Neuron (in vitro differentiated cells): ENCODE data around the gene MAST1.
"Not testable (repeated sequence)": the region's sequence is repeated elsewhere in the genome, so short reads cannot be mapped to it uniquely, and the experiment has no call there.

Source experiments
- H2AFZ ChIP-seq: one replicate; pipeline ENCODE4 v1.6.1; 2013; ENCODE audit warnings: low read depth, mild to moderate bottlenecking, inconsistent platforms, low read length, moderate library complexity
- H3K27me3 ChIP-seq: one replicate; pipeline ENCODE4 v1.6.1; 2013; ENCODE audit warnings: low read length; ENCODE audit not compliant: insufficient read depth
- H3K36me3 ChIP-seq: one replicate; pipeline ENCODE4 v1.6.1; 2013; ENCODE audit warnings: low read length; ENCODE audit not compliant: insufficient read depth
- H3K4me1 ChIP-seq: one replicate; pipeline ENCODE4 v1.6.1; 2013; ENCODE audit warnings: low read length; ENCODE audit not compliant: insufficient read depth
- H3K4me3 ChIP-seq: 2 replicates; pipeline ENCODE4 v1.5.1; 2013; ENCODE audit warnings: mild to moderate bottlenecking, low read length, moderate library complexity
- H3K9me3 ChIP-seq: one replicate; pipeline ENCODE4 v1.6.1; 2013; ENCODE audit warnings: low read length

The MAST1 gene

DNA sequence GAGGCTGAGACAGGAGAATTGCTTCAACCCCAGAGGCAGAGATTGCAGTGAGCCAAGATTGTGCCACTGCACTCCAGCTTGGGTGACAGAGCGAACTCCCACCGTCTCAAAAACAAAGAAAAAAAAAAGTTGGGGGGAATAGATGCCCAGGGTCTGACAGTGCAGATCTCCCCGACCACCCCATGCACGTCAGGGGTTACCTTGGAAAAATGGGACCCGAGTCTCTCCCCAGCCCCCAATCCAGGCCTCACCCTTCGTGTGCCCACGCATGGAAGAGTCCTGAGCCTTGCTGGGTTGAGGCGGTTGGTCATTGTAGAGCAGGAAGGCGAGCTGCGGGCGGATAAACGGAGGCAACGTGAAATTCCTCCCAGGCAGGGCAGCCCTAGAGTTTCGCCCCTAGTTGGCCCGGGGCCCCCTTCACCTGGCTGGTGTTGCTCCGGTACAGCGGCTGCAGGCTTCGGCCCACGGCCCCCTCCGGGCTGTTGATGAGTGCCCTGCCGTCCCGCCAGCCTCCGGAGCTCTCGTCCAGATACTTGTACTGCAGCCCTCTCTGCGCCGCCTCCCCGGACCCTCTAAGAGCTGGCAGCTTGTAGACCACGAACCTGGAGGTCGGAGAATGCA lies 42.3 kb downstream of the MAST1 start:
- Histone ChIP-seq H3K9me3 (peaks cover 19% of the 10 kb centered on the region), H3K36me3 (no peaks in the 10 kb centered on the region), H2AFZ (peak overlapping the region; percentile 78), H3K4me1 (peaks cover 3% of the 10 kb centered on the region), H3K4me3 (peak overlapping the region; percentile 52), H3K27me3 (peaks cover 19% of the 10 kb centered on the region)

DNA sequence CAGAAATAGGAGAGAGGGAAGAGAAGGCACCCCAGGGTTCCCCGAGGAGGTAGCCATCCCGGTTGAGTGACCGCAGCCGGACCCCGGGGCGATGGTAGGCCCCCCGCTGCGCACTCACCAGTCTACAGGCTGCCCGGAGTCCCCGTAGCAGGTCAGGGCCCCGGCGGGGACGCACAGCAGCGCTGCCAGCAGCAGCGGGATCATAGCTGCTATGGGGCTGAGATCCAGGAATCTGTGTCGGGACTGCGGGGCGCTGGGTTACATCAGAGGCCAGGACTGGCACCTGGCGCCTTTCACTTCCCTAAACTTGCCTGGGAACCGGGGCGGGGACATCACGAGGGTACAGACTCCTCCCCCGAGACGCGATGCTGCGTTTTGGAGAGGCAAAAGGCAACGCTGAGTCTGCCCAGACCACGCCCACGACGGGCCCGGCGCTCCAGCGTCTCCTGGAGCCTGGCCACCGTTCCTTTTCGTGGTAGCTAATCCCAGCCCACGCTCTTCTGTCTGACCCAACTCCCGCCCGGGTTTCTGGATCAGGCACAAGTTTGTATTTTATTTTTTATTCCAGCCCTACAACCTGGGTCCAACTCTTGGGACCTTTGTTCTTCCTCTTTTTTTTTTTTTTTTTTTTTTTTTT lies 43.0 kb downstream of the MAST1 start, which contains the start of gene DNASE2:
DNASE2 (minus strand) TSS at position 278 of the 637 bp plus-strand sequence; CDS start at position 204, 74 bp downstream.
- no peaks in the 10 kb centered on the region for H3K36me3 ChIP-seq
- H3K4me3 ChIP-seq = peak within 1 kb of the TSS; percentile 52
- H2AFZ ChIP-seq = peak within 1 kb of the TSS; percentile 78
- peaks cover 3% of the 10 kb centered on the region for H3K4me1 ChIP-seq
- H3K27me3 ChIP-seq = peaks cover 25% of the 10 kb centered on the region
- peaks cover 19% of the 10 kb centered on the region for H3K9me3 ChIP-seq

DNA sequence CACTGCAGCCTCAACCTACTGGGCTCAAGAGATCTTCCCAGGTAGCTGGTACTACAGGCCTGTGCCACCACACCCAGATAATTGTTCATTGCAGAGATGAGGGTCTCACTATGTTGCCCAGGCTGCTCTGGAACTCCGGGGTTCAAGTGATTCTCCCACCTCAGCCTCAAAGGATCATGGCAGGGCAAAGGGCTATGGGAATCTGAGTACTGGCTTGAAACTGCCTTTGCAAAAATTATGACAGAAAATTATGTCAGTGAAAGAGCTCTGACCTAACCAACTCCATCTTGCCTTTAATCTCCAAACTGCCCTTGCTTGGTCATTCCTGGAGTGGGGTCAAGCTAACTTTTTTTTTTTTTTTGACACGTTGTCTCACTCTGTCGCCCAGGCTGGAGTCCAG lies 44.3 kb downstream of the MAST1 start:
- Histone ChIP-seq H3K9me3 (peaks cover 19% of the 10 kb centered on the region), H3K4me1 (peaks cover 3% of the 10 kb centered on the region), H3K36me3 (no peaks in the 10 kb centered on the region), H3K4me3 (no peak overlapping the region), H3K27me3 (peaks cover 37% of the 10 kb centered on the region), H2AFZ (no peak overlapping the region)

DNA sequence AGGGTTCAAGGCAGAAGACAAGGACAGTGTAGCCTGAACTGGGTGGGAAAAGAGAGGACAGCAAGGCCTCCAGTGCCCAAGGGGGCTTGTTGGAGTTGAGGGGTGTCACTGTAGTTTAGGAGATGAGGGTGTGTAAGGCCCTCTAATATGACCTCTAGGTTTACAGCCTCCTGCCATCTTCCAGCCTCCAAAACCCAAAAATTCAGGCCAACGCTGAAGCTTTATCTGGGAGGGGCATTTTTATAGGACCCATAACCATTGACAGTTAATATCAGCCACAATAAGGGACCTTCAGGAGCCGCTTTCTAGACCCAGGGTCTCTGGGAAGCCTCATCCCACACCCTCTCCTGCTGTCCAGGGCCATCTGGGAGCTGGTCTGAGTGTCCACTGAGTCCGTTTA lies 45.9 kb downstream of the MAST1 start:
- H3K36me3 ChIP-seq = no peaks in the 10 kb centered on the region
- H3K9me3 ChIP-seq = peaks cover 19% of the 10 kb centered on the region
- H3K4me1 ChIP-seq = peaks cover 3% of the 10 kb centered on the region
- H3K4me3 ChIP-seq = no peak overlapping the region
- peaks cover 45% of the 10 kb centered on the region for H3K27me3 ChIP-seq
- no peak overlapping the region for H2AFZ ChIP-seq

DNA sequence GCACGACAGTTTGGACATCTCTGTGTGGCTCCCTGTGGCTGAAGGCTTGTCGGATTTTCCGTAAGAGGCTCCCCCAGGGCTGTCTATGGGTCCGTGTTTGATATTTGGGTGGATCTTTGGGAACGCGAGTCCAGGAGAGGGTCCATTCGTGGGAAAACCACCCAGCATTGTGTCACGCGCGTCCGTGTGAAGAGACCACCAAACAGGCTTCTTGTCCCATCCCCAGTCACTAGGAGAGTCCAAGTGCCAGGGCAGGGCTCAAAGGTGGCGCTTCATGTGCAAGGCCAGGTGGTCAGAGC lies 46.3 kb downstream of the MAST1 start:
- Histone ChIP-seq H3K9me3 (peaks cover 19% of the 10 kb centered on the region), H3K27me3 (peaks cover 45% of the 10 kb centered on the region), H3K4me3 (no peak overlapping the region), H2AFZ (no peak overlapping the region), H3K36me3 (no peaks in the 10 kb centered on the region), H3K4me1 (peaks cover 3% of the 10 kb centered on the region)

DNA sequence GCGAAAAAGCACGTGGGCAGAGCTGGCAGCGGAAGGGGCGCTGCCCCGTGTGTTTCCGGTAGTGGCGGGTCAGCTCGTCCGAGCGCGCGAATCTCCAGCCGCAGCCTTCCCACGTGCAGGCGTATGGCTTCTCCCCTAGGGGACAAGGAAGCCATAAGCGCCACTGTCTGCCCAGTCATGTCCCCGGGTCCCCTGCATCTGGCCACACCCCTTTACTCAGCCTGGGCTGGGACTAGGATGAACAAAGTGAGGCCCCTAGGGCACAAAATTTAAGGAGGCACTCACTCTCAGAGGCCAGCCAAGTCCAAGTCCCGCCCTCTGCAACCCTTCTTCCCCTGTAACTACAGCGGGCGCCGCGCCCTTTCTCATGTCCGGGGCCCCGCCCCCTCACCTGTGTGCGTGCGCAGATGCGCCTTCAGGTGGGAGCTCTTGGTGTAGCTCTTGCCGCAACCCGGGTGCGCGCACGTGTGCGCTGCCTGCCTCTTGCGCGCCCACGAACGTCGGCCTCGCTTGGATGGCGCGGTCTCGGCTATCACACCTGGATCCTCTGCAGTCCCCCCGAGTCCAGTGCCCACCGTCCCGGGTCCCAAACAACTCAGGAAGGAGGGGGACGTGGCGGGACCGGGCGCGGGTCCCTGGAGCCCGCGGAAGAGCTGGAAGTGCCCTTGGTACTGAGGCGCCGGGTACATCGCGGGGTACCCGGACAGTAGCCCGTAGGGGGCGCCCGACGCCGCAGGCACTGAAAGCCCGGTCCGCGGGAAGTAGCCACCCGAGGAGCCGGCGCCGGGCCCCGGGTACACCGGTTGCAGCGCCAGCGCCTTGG lies 46.8 kb downstream of the MAST1 start:
- H2AFZ ChIP-seq = no peak overlapping the region
- H3K9me3 ChIP-seq = peaks cover 19% of the 10 kb centered on the region
- no peaks in the 10 kb centered on the region for H3K36me3 ChIP-seq
- peaks cover 45% of the 10 kb centered on the region for H3K27me3 ChIP-seq
- H3K4me1 ChIP-seq = peaks cover 3% of the 10 kb centered on the region
- no peak overlapping the region for H3K4me3 ChIP-seq

DNA sequence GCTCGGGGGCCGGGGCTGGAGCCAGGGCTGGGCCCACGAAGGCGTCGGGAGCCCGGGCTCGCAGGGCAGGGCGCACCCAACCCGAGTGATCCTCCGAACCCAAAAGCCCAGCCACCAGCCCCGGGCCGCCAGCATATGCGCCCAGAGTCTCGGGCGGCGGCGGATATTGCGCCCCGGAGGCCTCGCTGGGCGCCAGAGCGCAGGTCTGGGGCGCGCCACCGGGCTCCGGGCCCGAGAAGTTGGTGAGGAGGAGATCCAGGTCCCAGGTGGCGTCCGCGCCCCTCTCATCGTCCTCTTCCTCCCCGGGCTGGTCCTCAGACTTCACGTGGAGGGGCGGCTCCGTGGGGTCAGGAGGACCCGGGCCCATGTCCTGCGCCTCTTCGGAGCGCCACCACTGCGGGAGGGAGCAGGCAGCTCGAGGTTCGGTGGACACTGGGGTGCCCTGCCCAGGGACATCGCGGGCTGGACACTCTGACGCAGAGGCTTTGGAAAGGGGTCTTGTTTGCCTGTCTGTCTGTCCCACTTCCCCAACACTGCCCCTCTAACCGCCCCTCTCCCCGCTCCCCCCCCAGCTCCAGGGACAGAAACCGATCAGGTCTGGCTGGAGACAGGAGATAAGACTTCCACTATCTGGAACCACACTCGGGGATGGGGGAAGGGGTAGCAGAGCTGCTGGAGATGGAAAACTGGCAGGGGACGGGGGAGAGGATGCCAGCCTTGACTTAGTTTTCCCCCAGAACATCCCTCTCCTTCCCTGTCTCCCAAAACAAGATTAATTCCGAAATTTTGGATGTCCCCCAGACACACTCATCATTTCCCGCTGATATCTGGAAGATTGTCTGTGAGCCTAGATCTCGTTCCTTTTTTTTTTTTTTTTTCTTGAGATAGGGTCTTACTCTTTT lies 47.7 kb downstream of the MAST1 start:
- H3K9me3 ChIP-seq = peaks cover 19% of the 10 kb centered on the region
- no peaks in the 10 kb centered on the region for H3K4me1 ChIP-seq
- H2AFZ ChIP-seq = no peak overlapping the region
- H3K27me3 ChIP-seq = peaks cover 45% of the 10 kb centered on the region
- no peak overlapping the region for H3K4me3 ChIP-seq
- H3K36me3 ChIP-seq = no peaks in the 10 kb centered on the region

DNA sequence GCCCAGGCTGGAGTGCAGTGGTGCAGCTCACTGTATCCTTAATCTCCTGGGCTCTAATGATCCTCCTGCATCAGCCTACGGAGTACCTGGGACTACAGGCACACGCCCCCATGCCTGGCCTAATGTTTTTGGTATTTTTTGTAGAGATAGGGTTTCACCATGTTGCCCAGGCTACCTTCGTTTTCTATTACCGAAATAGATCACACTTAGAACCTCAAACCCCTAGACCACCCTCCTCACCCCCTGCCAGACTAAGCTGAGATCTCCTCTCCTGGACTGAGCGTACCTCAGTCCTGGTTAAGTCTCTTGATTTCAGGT lies 48.3 kb downstream of the MAST1 start:
- no peak overlapping the region for H3K4me3 ChIP-seq
- H3K27me3 ChIP-seq = peaks cover 45% of the 10 kb centered on the region
- no peaks in the 10 kb centered on the region for H3K36me3 ChIP-seq
- peaks cover 4% of the 10 kb centered on the region for H3K4me1 ChIP-seq
- peaks cover 19% of the 10 kb centered on the region for H3K9me3 ChIP-seq
- no peak overlapping the region for H2AFZ ChIP-seq

DNA sequence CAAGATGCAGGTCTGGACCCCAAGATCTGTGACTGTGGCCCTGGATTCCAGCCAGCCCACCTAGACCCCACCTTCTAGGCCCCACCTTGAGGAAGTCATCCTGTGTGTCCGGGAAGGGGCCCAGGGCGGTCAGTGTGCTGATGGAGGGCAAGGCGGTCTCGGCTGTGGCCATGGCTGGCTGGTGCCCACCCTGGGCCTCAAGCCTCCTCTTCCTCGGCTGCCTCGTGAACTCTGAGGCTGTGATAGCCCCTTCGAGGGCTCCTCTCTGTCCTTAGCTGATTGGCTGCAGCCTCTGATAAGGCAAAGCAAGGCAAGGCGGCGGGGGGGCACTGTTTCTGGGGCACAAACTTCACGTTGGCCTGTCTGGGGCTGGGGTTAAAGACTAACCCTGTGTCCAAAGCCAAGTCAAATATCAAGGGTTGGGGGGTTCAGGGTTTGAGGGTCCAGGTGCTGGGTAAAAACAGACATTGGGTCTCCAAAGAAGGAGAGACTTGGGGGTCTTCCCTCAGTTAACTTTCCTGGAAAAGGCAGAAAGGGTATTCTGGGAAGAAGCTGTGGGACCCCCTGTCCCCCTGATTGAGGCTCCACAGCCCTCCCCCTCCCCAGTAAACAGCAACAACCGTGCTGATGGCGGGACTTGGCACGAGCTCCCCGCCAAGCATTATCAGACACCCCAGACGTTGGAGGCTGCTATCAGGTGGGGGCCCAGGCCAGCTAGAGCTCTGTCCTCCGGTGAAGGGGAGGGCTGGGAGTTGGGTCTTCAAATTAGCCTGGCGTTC lies 48.8 kb downstream of the MAST1 start, which contains the start of gene KLF1:
KLF1 (minus strand) TSS at position 233 of the 779 bp plus-strand sequence; CDS start at position 172, 61 bp downstream.
- peaks cover 8% of the 10 kb centered on the region for H3K4me1 ChIP-seq
- H3K36me3 ChIP-seq = no peaks in the 10 kb centered on the region
- H3K9me3 ChIP-seq = peaks cover 19% of the 10 kb centered on the region
- no peak within 1 kb of the TSS for H2AFZ ChIP-seq
- peaks cover 45% of the 10 kb centered on the region for H3K27me3 ChIP-seq
- H3K4me3 ChIP-seq = no peak within 1 kb of the TSS

DNA sequence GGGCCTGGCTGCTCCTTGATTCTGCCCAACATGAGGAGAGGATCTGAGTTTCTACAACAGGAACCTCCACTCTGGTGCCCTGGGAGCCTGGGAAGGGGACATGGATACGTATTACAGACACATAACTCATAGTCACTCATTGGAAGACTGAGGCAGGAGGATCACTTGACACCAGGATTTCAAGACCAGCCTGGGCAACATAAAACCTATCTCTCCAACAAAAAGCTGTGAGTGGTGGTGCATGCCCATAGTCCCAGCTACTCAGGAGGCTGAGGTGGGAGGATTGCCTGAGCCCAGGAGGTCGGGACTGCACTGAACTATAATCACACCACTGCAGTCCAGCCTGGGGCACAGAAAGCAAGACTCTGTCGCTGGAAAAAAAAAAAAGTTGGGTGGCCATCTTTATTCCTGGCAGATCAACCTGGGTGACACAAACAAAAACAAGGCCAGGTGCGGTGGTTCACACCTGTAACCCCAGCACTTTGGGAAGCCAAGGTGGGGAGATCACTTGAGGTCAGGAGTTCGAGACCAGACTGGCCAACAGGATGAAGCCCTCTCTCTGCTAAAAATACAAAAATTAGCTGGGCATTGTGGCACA lies 49.8 kb downstream of the MAST1 start:
- peaks cover under 1% of the 10 kb centered on the region for H3K36me3 ChIP-seq
- H3K27me3 ChIP-seq = peaks cover 45% of the 10 kb centered on the region
- no peak overlapping the region for H3K4me3 ChIP-seq
- H2AFZ ChIP-seq = no peak overlapping the region
- H3K9me3 ChIP-seq = peaks cover 19% of the 10 kb centered on the region
- peaks cover 8% of the 10 kb centered on the region for H3K4me1 ChIP-seq

DNA sequence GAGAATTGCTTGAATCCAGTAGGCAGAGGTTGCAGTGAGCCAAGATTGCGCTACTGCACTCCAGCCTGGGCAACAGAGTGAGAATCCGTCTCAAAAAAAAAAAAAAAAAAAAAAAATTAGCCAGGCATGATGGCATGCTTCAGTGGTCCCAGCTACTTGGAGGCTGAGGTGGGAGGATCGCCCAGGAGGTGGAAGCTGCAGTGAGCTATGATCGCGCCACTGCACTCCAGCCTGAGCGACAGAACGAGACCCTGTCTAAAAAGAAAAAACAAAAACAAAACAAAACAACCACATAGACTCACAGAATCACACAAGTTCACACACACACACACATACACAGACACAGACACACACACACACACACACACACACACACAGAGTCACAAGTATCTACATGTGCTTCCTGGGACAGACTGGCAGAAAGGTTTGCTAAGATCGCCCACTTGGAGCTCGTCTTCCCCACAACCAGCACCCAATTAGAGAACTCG lies 52.0 kb downstream of the MAST1 start:
- H3K4me1 ChIP-seq, H3K9me3 ChIP-seq: not testable (repeated sequence)
- peak overlapping the region; percentile 17 for H2AFZ ChIP-seq
- peak overlapping the region; percentile 45 for H3K4me3 ChIP-seq
- peaks cover 28% of the 10 kb centered on the region for H3K27me3 ChIP-seq
- H3K36me3 ChIP-seq = peaks cover 14% of the 10 kb centered on the region
